GM12801 (cell line): ENCODE data around the gene TH.

Experiments
- CTCF ChIP-seq: IDR thresholded peaks from one replicate; pipeline ENCODE4 v1.5.1; 2011; ENCODE audit warnings: control low read depth; ENCODE audit not compliant: insufficient read length; ENCODE audit errors: extremely low read depth

The TH gene

GRCh38 chr11:2177076-2177475 is 5.5 kb upstream of the TH start:
- TF ChIP-seq CTCF, result no peak

GRCh38 chr11:2176389-2176900 is 4.8 kb upstream of the TH start:
- TF ChIP-seq CTCF, result no peak

- TF ChIP-seq CTCF, result no peak
Observed at GRCh38 chr11:2175659-2176058, 4.0 kb upstream of the TH start.

- no peak for TF ChIP-seq CTCF
Observed at GRCh38 chr11:2174361-2174760, 2.7 kb upstream of the TH start.

GRCh38 chr11:2173761-2174160 is 2.1 kb upstream of the TH start:
- TF ChIP-seq CTCF, result no peak

GRCh38 chr11:2173150-2173693 is 1.6 kb upstream of the TH start:
- no peak for TF ChIP-seq CTCF

GRCh38 chr11:2172676-2173075 is 1.1 kb upstream of the TH start:
- no peak for TF ChIP-seq CTCF
